NCI-H345 treated with DMSO at 0.1 percent for 48 hours (cell line): Measurements from ENCODE around the gene C19orf25.

Experiments used
- DNase-seq: peaks from one replicate; lab custom pipeline; 2025; ENCODE audit not compliant: unreplicated experiment; lab: John Stamatoyannopoulos, UW

The C19orf25 gene

DNA sequence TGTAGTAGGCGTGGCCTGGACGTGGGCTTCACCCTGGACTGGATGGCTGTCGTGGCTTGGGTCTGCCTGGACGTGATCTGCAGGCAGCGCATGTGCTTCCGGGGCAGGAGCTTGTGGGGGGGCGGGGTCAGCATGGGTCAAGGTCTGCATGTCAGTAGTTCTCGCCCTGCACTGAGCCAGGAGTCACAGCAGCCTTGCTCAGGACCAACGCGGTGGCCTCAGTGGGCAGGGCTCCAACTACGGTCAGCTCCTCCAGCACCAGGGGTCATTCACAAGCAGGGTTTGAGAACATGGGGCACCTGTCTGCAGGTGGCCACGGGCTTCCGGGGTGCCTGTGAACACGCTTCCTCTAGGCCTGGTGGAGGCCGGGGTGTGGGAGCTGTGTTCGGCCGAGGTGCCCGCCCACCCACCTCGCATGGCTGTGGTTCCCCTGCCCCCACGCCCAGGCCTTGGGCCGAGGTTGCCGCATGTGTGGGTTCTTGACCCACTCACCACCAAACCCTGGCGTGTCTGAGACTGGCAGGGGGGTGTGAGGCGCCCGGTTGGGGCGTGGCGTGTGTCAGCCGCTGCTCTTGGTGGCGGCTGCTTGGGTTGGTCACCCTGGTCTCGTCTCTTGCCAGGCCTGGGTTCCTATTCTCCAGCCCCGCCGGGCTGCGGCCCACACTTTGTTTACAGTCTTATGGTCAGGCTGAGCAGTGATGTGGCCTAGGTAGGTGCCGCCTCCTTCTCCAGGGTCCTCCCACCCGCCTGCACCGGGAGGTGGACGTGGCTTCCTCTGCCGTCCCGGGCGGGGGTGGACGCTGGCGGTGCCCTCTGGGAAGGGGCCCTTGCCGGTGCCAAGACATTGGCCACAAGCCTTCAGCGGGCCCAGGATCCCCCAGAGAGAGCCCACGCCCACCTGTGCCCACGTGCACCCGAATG, 45.6 kb downstream of the C19orf25 start:
- DNase-seq, result no peak

DNA sequence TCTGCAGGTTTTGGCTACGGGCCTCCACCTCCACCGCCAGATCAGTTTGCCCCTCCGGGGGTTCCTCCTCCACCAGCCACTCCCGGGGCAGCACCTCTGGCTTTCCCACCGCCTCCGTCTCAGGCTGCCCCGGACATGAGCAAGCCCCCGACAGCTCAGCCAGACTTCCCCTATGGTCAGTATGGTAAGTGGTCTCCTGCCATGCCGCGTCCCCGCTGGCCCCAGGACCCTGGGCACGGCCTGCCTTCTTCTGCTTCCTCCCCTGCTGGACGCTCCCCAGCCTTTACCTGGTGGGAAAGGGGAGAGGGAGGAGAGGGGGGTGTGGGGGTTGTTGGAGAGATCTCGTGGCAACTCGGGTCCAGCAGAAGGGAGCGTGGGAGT, 46.5 kb downstream of the C19orf25 start:
- no peak for DNase-seq

DNA sequence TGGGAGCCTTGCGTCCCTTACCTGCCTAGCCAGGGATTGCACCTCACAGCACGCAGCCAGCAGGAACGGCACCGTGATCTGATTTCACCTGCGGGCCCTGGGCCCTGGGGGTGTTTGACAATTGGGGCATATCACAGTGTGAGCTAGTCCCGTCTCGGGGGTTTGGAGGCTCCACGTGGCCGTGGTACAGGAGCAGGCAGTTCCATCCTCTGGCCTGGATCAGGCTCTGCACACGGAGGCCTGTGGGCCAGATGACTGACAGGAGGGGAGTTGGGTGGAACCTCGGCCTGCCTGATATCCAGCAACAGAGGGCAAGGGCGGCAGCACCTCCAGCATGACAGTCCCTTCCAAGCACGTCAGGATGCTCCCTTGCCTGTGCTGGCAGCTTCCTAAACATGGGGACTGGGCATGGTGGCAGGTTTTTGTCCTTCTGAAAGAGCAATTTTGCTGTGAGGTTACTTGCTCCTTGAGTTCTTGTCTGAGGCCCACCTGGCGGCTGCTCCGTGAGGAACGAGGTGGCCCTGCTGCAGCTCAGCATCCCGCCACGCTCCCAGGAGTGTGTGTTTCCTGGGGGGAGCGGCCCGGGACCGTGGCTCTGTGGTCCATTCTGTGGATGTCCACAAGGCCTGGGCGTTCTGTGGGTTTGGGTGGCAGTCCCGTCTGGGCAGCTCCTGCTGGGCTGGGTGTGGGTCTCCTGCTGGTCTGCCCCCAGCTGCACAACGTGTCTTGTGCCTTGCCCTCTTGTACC, 47.1 kb downstream of the C19orf25 start:
- no peak for DNase-seq

DNA sequence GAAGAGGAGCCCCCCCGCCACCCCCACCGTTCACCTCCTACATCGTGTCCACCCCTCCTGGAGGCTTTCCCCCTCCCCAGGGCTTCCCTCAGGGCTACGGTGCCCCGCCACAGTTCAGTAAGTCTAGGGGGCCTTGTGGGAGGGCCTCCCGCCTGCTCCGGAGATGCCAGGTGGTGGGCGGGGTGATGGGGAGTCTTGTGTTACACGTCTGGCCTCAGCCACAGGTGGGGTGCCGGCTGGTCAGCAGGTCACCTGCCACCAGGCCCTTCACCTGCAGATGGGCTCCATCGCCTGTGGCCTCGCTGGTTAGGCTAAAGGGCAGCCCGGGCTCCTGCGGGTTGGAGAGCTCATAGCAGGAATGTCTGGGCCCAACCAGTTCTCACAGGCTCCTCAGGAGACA, 48.8 kb downstream of the C19orf25 start:
- no peak for DNase-seq

DNA sequence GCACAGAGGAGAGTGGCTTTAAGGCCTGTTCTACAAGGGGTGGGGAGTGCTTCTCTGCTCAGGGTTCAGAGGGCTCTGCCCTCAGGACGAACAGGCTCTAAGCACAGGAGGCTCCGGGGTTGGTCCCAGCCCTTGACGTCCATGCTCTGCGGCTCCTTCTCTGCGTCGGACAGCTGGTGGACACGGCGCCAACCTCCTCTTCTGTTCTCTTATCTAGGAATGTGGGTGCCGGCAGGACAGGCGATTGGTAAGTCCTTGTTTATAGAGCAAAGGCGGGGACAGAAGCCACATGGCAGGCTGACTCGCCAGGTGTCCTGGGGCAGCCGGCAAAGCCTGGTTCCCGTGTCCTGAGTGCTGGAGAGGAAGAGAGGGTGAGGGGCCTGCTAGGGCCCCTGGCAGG, 49.3 kb downstream of the C19orf25 start:
- no peak for DNase-seq

DNA sequence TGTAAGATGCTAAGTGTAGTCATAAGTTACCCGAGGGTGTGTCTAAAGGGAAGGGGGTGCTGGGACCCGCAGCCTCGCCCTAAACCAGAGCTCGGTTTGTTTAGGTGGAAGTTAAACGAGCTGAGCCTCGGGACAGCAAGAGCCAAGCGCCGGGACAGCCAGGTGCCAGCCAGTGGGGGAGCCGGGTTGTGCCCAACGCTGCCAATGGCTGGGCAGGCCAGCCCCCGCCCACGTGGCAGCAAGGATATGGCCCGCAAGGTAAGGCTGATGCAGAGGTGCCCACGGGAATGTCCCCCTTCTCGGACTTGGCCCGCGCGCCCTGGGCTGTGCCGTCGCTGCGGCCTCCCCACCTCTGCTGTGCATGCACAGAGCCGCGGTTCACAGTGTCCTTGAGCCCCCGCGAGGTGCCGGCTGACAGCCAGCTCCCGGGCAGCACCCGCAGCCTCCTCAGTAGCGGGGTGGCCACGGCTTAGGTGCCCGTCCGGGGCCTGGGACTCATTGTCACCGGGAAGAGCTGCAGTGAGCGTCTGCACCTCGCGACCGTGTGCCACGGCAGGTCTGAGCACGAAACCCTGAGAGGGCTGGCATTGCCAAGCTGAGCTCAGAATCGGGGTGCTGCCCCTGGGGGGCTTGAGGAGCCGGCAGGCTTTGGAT, 50.1 kb downstream of the C19orf25 start:
- no peak for DNase-seq

DNA sequence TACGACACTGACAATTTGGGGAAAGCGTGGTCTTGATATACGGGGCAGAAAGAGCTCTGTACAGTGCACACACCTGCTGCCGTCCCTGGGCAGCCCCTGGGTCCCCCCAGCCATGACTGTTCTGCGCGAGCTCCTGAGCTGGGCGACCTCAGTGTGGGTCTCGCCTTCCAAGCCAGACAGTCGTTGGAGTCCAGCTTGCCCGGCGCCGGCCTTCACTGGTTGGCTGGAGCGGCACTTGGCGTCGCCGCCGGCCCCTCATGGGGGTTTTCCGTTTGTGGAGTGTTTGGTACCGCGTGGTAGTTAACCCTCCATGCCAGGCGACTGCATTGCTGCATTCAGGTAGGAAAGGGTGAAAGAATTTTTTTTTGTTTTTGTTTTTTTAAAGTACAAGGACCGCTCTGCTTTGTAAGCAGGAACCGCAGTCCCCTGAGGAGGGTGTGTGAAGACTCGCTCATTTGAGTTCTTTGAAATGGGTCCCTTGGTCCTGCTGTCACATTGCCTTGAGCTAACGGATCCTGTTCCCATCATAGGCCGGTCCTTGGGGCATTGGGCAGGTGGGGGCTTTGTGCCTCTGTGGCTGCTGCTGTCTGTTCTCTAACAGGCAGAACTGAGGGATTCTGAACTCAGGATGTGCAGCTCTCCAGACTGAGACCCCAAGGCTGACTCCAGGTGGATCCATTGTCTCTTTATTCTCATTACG, 51.6 kb downstream of the C19orf25 start:
- no peak for DNase-seq

DNA sequence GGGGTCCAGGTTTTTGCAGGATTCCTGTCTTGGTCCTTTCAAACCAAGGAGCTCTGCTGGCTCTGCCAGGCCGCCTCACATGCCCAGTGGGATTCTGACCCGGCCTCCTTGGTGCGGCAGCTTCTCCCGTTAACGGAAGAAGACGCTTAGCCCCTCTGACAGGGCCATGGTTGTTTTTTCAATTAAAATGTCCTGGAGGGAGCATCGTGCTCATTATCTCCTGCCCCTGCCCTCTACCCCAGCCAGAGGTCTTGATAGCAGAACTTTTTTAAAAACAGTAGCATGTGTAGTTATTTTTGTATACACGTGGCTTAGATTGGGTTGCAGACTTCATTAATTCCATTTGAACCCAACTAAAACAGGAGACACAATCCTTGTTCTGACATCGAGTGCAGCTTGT, 52.3 kb downstream of the C19orf25 start:
- DNase-seq, result no peak

DNA sequence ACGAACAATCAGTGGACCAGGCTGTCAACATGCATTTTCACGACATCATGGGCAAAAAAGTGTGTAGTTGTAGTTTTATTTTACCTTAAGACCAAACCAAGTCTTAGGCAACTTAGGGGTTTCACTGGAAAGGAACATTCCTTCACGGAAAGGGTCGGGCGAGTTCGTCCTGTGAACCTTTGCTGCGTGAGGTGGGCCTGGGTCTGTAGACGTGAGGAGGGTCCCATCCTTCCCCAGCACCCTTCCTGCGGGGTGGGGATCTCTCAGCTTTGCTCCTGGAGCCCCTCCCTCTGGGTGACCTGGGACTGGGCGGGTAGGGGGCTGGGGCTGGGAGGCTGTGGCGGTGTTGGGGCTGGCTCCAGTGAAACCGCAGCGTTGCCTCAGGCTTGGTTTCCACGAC, 53.1 kb downstream of the C19orf25 start:
- DNase-seq, result no peak

DNA sequence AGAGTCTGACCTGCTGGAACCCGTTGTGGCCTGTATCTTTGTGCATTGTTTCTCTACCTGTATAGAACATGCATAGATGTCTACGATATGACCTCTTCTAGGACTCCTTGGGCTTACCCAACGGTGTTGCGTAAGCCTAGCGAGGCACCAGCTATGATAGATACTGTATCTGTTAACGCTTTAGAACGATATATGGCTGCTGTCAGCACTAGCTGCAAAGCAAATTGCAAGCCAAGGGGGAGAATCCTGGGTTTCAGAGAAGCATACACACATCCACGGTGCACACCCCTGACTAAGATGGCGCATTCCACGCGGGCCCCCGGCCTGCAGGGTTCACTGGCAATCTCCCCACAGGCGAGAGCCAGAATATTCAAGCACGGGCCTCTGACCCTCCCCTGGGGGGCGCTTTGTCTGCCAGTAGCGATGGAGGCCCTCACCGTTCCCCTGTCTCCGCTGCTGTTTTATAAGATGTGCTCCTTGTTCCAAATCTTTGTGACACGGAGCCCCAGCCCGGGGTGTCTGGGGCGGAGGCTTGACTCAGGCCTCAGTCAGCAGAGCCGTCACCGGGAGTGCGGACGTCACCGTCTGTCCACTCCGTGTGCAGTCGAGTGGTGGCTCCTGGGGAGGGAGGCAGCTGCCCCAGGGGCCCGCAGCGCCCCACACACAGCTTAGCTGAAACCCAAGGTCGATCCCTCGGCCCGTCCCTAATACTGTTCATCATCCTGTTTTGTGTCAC, 53.7 kb downstream of the C19orf25 start:
- no peak for DNase-seq

DNA sequence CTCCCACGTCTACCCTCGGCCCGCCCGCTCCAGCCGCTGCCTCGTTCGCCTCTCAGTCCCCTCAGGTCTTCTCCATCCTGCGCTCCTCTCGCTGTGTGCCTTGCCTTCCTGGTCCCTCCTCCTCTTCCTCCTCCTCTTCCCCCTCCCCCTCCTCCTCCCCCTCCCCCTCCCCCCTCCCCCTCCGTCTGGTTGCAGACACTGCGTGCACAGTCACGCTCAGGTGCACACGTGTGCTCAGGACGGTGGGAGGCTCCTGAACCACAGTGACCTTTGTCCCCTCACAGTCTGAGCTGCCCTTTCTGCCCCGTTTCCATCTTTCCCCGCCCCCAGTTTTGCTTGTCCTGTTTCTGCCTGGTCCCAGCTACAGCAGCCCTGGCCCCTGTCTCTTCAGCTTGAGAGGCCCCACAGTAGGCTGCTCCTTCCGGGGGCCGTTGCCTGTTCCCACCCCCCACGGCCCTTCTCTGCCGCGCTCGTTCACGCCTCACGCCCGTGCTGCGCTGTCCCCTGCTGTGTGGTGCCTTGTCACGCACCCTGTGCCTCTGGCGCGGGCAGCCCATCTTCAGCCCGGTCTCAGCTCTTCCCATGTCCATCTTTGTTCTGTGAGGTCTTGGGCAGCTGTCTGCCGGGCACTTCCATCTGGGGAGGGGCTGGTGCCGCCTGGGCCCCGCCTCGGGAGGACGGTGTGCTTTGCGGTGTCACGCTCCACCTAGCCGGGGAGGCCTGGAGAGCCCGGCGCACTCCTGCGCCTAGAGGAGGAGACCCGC, 54.6 kb downstream of the C19orf25 start:
- DNase-seq, result no peak

DNA sequence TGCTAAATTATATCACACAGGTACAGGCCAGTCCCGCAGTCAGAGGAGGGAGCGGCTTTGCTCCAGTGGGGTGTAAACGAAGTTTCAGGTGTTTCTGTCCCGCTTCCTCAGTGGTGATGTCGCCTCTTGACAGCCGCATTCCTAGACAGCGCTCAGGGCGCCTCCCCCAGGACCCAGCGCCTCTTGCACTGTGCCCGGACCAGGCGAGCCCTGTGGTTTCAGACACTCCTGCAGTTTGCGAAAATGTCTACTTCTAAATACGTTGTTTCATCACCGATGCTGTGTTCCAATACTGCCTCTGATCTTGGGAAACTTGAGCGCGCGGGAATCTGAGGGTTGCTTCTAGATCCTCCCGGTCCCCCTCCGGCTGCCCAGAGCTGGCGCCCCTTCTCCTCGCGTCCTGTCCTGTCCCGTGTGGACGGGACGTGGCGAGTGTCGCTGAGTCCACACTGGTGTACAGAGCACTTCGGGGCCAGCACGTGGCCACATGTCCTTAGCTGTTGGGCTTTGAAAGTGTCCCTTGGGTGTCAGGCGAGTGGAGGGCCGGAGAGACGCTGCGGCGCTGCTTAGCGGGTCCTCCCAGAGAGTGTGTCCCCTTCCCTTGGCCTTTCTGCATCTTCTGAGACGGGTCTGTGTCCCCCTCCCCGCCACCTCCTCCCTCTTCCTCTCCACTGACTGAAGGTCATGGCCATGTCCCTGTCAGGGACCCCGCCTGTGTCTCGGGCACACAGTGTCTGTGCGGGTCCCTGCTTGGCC, 55.4 kb downstream of the C19orf25 start:
- no peak for DNase-seq
